GM12878 (cell line): ENCODE results near the gene HLA-DMA. TPM values are rescaled to one million over a fixed set of nuclear protein-coding genes. Genes with fewer than 3 reads are reported as not detected.

ENCODE experiments used
- CHD2 ChIP-seq: IDR thresholded peaks from 2 replicates; pipeline ENCODE4 v1.6.1; 2011; ENCODE audit warnings: low read depth, low read length, improper control_type of control experiment, borderline replicate concordance
- EED ChIP-seq: sonication (generic); IDR thresholded peaks from 2 replicates; pipeline ENCODE4 v1.6.1; 2016; ENCODE audit warnings: antibody characterized with exemption, low read depth
- ESRRA ChIP-seq: IDR thresholded peaks from 2 replicates; pipeline ENCODE4 v1.6.1; 2012; ENCODE audit warnings: mild to moderate bottlenecking, low read length, improper control_type of control experiment
- HCFC1 ChIP-seq: fragments of 150-350 bp; IDR thresholded peaks from 2 replicates; pipeline ENCODE4 v1.6.1; 2014; ENCODE audit warnings: low read length
- HDAC6 ChIP-seq: fragments of 200-600 bp; sonication (generic); IDR thresholded peaks from one replicate; pipeline ENCODE4 v1.8.0; 2017; ENCODE audit warnings: antibody characterized with exemption; ENCODE audit not compliant: unreplicated experiment
- IKZF1 ChIP-seq: fragments of 450-650 bp; conservative IDR thresholded peaks from 2 replicates; pipeline ENCODE4 v1.6.1; 2017; ENCODE audit warnings: antibody characterized with exemption, mild to moderate bottlenecking
- MYB ChIP-seq: fragments of 150-350 bp; IDR thresholded peaks from 2 replicates; pipeline ENCODE4 v1.6.1; 2014; ENCODE audit warnings: mild to moderate bottlenecking, low read depth, low read length, borderline replicate concordance
- NR2C1 ChIP-seq: fragments of 450-650 bp; IDR thresholded peaks from 2 replicates; pipeline ENCODE4 v1.6.1; 2017; ENCODE audit warnings: antibody characterized with exemption, mild to moderate bottlenecking, moderate library complexity
- WRNIP1 ChIP-seq: IDR thresholded peaks from 2 replicates; pipeline ENCODE4 v1.6.1; 2011; ENCODE audit warnings: low read depth, low read length, improper control_type of control experiment, borderline replicate concordance
- YY1 ChIP-seq: IDR thresholded peaks from 2 replicates; pipeline ENCODE4 v1.6.1; 2011; ENCODE audit warnings: low read depth, mild to moderate bottlenecking, low read length
- ZBTB11 ChIP-seq: fragments of 450-650 bp; formaldehyde crosslinking; IDR thresholded peaks from 2 replicates; pipeline ENCODE4 v1.5.0; 2022; ENCODE audit warnings: mild to moderate bottlenecking, missing genetic modification characterization
- ZNF687 ChIP-seq: fragments of 450-650 bp; IDR thresholded peaks from 2 replicates; pipeline ENCODE4 v1.6.1; 2017; ENCODE audit warnings: mild to moderate bottlenecking, moderate library complexity
- polyA plus RNA-seq, 11 experiments: library from polyadenylated mRNA; depleted of rRNA in 4 of 11; unstranded in 6 of 11; stranded (reverse) in 5 of 11; fragments of >200 nt; fragmentation: Nextera tagmentation in 4 of 11; fragmentation: Illumina TruSeq in 1 of 11; extraction: Ambion mirVana in 4 of 11; extraction: Trizol in 1 of 11; gene quantifications; 1 replicate in 1 of 11; 2 replicates in 10 of 11; pipeline versions ENCODE4 v1.2.1 to v1.2.3, GENCODE V29; 2011 to 2016; ENCODE audit warnings: inconsistent platforms in 2 of 11, missing spikeins in 2 of 11, low read depth in 1 of 11
- total RNA-seq, 4 experiments: library from RNA; depleted of rRNA in 3 of 4; stranded (reverse); fragments of >200 nt in 3 of 4; fragmentation: Illumina TruSeq in 1 of 4; extraction: Trizol in 1 of 4; gene quantifications; 2 replicates each; pipeline versions ENCODE4 v1.2.1 to v1.2.3, GENCODE V29; 2013 to 2021
- TF ChIP-seq, protein P1 (sequence below), 3 experiments: IDR thresholded peaks in 2 of 3; conservative IDR thresholded peaks in 1 of 3; 2 replicates each; pipeline ENCODE4 v1.5.1; 2011; ENCODE audit warnings: low read depth in 3 of 3, low read length in 3 of 3, mild to moderate bottlenecking in 3 of 3, control low read depth in 2 of 3, moderate library complexity in 2 of 3, inconsistent platforms in 1 of 3, mixed read lengths in 1 of 3; ENCODE audit not compliant: control insufficient read depth in 2 of 3, insufficient read depth in 1 of 3; ENCODE audit errors: extremely low read depth in 1 of 3
- TF ChIP-seq, protein P2 (sequence below): fragments of 450-650 bp; IDR thresholded peaks from 2 replicates; pipeline ENCODE4 v1.6.1; 2016; ENCODE audit warnings: mild to moderate bottlenecking

The HLA-DMA gene
- total and polyA plus RNA-seq, 10 of the 15 experiments (the other 5 are each of a cell fraction or from before 2014, with no cell fraction given), result 177 to 552 (median 309) TPM

GRCh38 chr6:32969685-32970412 lies 17.0 kb upstream of the HLA-DMA start (continued):
- TF ChIP-seq ZBTB11 (CRISPR knock-in tag) (no peak), ESRRA (0 out of 2 replicates have a peak, but pooled peaks have one; percentile 31), IKZF1 (peak; percentile 62; the same call in 1 of the 2 replicates), WRNIP1 (peak; percentile 76; the same call in 1 of the 2 replicates), HCFC1 (0 out of 2 replicates have a peak, but pooled peaks have one; percentile 41), EED (0 out of 2 replicates have a peak, but pooled peaks have one; percentile 7), NR2C1 (0 out of 2 replicates have a peak, but pooled peaks have one; percentile 47), YY1 (peak; percentile 96), ZNF687 (peak; percentile 67; the same call in 1 of the 2 replicates), HDAC6 (peak; percentile 11), CHD2 (peak; percentile 78), MYB (peak; percentile 32; the same call in 1 of the 2 replicates)
- TF ChIP-seq, protein P1, sequence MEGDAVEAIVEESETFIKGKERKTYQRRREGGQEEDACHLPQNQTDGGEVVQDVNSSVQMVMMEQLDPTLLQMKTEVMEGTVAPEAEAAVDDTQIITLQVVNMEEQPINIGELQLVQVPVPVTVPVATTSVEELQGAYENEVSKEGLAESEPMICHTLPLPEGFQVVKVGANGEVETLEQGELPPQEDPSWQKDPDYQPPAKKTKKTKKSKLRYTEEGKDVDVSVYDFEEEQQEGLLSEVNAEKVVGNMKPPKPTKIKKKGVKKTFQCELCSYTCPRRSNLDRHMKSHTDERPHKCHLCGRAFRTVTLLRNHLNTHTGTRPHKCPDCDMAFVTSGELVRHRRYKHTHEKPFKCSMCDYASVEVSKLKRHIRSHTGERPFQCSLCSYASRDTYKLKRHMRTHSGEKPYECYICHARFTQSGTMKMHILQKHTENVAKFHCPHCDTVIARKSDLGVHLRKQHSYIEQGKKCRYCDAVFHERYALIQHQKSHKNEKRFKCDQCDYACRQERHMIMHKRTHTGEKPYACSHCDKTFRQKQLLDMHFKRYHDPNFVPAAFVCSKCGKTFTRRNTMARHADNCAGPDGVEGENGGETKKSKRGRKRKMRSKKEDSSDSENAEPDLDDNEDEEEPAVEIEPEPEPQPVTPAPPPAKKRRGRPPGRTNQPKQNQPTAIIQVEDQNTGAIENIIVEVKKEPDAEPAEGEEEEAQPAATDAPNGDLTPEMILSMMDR (IDR thresholded peaks at IDR 0.05 in 2 of 3, conservative IDR thresholded peaks at IDR 0.05 in 1 of 3; ENCODE audit: control insufficient read depth in 2 of 3, extremely low read depth in 1 of 3, insufficient read depth in 1 of 3, low read depth in 3 of 3, low read length in 3 of 3), result peak; percentile 9 to 19 (median 18); a peak in 4 of 6 replicates
- TF ChIP-seq, protein P2, sequence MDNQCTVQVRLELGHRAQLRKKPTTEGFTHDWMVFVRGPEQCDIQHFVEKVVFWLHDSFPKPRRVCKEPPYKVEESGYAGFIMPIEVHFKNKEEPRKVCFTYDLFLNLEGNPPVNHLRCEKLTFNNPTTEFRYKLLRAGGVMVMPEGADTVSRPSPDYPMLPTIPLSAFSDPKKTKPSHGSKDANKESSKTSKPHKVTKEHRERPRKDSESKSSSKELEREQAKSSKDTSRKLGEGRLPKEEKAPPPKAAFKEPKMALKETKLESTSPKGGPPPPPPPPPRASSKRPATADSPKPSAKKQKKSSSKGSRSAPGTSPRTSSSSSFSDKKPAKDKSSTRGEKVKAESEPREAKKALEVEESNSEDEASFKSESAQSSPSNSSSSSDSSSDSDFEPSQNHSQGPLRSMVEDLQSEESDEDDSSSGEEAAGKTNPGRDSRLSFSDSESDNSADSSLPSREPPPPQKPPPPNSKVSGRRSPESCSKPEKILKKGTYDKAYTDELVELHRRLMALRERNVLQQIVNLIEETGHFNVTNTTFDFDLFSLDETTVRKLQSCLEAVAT, result peak; percentile 63; the same call in 1 of the 2 replicates
- TF ChIP-seq, all 136 proteins: peak for 31
